SK-N-SH treated with all-trans-retinoic acid at 6 μM for 48 hours (cell line): ENCODE results near the gene MED16.

Experiments
- ARNTL ChIP-seq: fragments of 450-650 bp; formaldehyde crosslinking; IDR thresholded peaks from 2 replicates; pipeline ENCODE4 v1.5.0; 2020; ENCODE audit warnings: low read depth, mild to moderate bottlenecking, moderate library complexity, borderline replicate concordance
- CREB5 ChIP-seq: fragments of 250-450 bp; sonication (Bioruptor Pico); IDR thresholded peaks from 2 replicates; pipeline ENCODE4 v1.5.1; 2020; ENCODE audit warnings: low read depth, mild to moderate bottlenecking, moderate library complexity
- CSDC2 ChIP-seq: fragments of 250-450 bp; sonication (Bioruptor Pico); IDR thresholded peaks from 2 replicates; pipeline ENCODE4 v1.5.0; 2020; ENCODE audit warnings: mild to moderate bottlenecking, moderate library complexity
- OSR1 ChIP-seq: fragments of 250-450 bp; sonication (Bioruptor Pico); IDR thresholded peaks from 2 replicates; pipeline ENCODE4 v1.8.0; 2022; ENCODE audit warnings: moderate library complexity, mild to moderate bottlenecking, inconsistent platforms
- POU6F1 ChIP-seq: fragments of 250-450 bp; sonication (Bioruptor Pico); IDR thresholded peaks from 2 replicates; pipeline ENCODE4 v1.8.0; 2021; ENCODE audit warnings: low read depth, mild to moderate bottlenecking, moderate library complexity, borderline replicate concordance
- RARB ChIP-seq: fragments of 250-450 bp; sonication (Bioruptor Pico); IDR thresholded peaks from 2 replicates; pipeline ENCODE4 v1.8.0; 2021; ENCODE audit warnings: mild to moderate bottlenecking, moderate library complexity
- TOX ChIP-seq: fragments of 250-450 bp; sonication (Bioruptor Pico); IDR thresholded peaks from 2 replicates; pipeline ENCODE4 v1.8.0; 2021; ENCODE audit warnings: mild to moderate bottlenecking, moderate library complexity, borderline replicate concordance
- ZFP3 ChIP-seq: fragments of 250-450 bp; sonication (Bioruptor Pico); IDR thresholded peaks from 2 replicates; pipeline ENCODE4 v1.5.0; 2020; ENCODE audit warnings: mild to moderate bottlenecking, moderate library complexity
- ZNF70 ChIP-seq: fragments of 450-650 bp; formaldehyde crosslinking; IDR thresholded peaks from 2 replicates; pipeline ENCODE4 v1.5.0; 2020; ENCODE audit warnings: mild to moderate bottlenecking, moderate library complexity
- ZNF8 ChIP-seq: fragments of 450-650 bp; formaldehyde crosslinking; IDR thresholded peaks from 2 replicates; pipeline ENCODE4 v1.5.0; 2020; ENCODE audit warnings: mild to moderate bottlenecking, moderate library complexity
- TF ChIP-seq, protein P1 (sequence below): fragments of 250-450 bp; sonication (Bioruptor Pico); IDR thresholded peaks from 2 replicates; pipeline ENCODE4 v1.8.0; 2020; ENCODE audit warnings: mild to moderate bottlenecking, moderate library complexity, borderline replicate concordance
- TF ChIP-seq, protein P2 (sequence below): fragments of 250-450 bp; sonication (Bioruptor Pico); IDR thresholded peaks from 2 replicates; pipeline ENCODE4 v1.5.1; 2021; ENCODE audit warnings: mild to moderate bottlenecking, moderate library complexity

- TF ChIP-seq TOX (CRISPR knock-in tag) (no peak), ZNF70 (CRISPR knock-in tag) (no peak), ZNF8 (CRISPR knock-in tag) (no peak), ARNTL (CRISPR knock-in tag) (no peak), ZFP3 (CRISPR knock-in tag) (no peak), CREB5 (CRISPR knock-in tag) (no peak), POU6F1 (no peak), OSR1 (CRISPR knock-in tag) (no peak), CSDC2 (CRISPR knock-in tag) (no peak), RARB (no peak)
- TF ChIP-seq, protein P1, sequence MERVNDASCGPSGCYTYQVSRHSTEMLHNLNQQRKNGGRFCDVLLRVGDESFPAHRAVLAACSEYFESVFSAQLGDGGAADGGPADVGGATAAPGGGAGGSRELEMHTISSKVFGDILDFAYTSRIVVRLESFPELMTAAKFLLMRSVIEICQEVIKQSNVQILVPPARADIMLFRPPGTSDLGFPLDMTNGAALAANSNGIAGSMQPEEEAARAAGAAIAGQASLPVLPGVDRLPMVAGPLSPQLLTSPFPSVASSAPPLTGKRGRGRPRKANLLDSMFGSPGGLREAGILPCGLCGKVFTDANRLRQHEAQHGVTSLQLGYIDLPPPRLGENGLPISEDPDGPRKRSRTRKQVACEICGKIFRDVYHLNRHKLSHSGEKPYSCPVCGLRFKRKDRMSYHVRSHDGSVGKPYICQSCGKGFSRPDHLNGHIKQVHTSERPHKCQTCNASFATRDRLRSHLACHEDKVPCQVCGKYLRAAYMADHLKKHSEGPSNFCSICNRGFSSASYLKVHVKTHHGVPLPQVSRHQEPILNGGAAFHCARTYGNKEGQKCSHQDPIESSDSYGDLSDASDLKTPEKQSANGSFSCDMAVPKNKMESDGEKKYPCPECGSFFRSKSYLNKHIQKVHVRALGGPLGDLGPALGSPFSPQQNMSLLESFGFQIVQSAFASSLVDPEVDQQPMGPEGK: no peak
- TF ChIP-seq, protein P2, sequence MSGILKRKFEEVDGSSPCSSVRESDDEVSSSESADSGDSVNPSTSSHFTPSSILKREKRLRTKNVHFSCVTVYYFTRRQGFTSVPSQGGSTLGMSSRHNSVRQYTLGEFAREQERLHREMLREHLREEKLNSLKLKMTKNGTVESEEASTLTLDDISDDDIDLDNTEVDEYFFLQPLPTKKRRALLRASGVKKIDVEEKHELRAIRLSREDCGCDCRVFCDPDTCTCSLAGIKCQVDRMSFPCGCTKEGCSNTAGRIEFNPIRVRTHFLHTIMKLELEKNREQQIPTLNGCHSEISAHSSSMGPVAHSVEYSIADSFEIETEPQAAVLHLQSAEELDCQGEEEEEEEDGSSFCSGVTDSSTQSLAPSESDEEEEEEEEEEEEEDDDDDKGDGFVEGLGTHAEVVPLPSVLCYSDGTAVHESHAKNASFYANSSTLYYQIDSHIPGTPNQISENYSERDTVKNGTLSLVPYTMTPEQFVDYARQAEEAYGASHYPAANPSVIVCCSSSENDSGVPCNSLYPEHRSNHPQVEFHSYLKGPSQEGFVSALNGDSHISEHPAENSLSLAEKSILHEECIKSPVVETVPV (CRISPR knock-in tag): no peak
Observed at GRCh38 chr19:823565-824121, 69.3 kb downstream of the MED16 start.
